ENCODE data around the gene FAM110D.

DNA sequence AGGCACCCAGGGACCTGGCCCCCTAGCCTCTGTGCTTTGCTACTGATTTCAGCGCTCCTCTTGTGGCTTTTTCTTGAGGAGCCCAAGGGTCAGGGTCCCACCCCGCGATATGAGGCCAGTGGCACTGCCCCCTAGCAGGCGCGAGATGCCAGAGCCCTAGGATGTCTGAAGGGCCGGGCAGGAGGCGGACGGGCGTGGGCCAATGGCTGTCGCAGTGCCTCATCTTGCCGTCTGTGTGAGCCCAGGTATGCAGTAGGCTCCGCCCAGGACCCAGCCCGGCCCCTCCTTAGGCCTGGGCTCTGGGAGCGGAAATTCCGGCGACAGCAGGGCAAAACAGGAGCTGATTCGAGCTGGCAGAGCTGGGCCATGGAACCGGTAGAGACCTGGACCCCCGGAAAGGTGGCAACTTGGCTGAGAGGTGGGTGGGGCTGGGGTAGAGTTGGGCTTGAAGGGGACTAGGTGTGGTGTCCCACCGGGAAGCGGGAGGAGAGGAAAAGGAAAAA, 18.4 kb downstream of the FAM110D start, which contains the start of gene CNKSR1:
- TF ChIP-seq, protein P1, sequence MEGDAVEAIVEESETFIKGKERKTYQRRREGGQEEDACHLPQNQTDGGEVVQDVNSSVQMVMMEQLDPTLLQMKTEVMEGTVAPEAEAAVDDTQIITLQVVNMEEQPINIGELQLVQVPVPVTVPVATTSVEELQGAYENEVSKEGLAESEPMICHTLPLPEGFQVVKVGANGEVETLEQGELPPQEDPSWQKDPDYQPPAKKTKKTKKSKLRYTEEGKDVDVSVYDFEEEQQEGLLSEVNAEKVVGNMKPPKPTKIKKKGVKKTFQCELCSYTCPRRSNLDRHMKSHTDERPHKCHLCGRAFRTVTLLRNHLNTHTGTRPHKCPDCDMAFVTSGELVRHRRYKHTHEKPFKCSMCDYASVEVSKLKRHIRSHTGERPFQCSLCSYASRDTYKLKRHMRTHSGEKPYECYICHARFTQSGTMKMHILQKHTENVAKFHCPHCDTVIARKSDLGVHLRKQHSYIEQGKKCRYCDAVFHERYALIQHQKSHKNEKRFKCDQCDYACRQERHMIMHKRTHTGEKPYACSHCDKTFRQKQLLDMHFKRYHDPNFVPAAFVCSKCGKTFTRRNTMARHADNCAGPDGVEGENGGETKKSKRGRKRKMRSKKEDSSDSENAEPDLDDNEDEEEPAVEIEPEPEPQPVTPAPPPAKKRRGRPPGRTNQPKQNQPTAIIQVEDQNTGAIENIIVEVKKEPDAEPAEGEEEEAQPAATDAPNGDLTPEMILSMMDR (IDR thresholded peaks at IDR 0.05): no peak
- no peak; the same call in 1 of the 2 replicates for TF ChIP-seq POLR2AphosphoS5 (IDR thresholded peaks at IDR 0.05; ENCODE audit: low read depth, low read length)
- TF ChIP-seq, protein P2, sequence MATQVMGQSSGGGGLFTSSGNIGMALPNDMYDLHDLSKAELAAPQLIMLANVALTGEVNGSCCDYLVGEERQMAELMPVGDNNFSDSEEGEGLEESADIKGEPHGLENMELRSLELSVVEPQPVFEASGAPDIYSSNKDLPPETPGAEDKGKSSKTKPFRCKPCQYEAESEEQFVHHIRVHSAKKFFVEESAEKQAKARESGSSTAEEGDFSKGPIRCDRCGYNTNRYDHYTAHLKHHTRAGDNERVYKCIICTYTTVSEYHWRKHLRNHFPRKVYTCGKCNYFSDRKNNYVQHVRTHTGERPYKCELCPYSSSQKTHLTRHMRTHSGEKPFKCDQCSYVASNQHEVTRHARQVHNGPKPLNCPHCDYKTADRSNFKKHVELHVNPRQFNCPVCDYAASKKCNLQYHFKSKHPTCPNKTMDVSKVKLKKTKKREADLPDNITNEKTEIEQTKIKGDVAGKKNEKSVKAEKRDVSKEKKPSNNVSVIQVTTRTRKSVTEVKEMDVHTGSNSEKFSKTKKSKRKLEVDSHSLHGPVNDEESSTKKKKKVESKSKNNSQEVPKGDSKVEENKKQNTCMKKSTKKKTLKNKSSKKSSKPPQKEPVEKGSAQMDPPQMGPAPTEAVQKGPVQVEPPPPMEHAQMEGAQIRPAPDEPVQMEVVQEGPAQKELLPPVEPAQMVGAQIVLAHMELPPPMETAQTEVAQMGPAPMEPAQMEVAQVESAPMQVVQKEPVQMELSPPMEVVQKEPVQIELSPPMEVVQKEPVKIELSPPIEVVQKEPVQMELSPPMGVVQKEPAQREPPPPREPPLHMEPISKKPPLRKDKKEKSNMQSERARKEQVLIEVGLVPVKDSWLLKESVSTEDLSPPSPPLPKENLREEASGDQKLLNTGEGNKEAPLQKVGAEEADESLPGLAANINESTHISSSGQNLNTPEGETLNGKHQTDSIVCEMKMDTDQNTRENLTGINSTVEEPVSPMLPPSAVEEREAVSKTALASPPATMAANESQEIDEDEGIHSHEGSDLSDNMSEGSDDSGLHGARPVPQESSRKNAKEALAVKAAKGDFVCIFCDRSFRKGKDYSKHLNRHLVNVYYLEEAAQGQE (IDR thresholded peaks at IDR 0.05; ENCODE audit: insufficient read depth in 1 of 2, low read depth in 2 of 2, low read length in 1 of 2): no peak
- TF ChIP-seq SIN3A (IDR thresholded peaks at IDR 0.05; ENCODE audit: borderline replicate concordance, insufficient read depth, low read depth, low read length): no peak

All from Panc1 (cell line).